PC-9 (cell line): ENCODE measurements around the gene AXIN2. TPM values are rescaled to one million over a fixed set of nuclear protein-coding genes. Genes with fewer than 3 reads are reported as not detected.
A peak's percentile ranks its signal among the peaks of the same experiment; 100 is the strongest.

Source experiments
- BruUV-seq: library from RNA; stranded (reverse); fragments of 400-500 nt; replicated peaks from 2 replicates; lab custom pipeline; 2021; lab: Mats Ljungman, UMichigan
- CTCF ChIA-PET: fragments of 300-600 bp; sonication (Branson Sonifier 250); formaldehyde crosslinking; loops from one replicate; lab custom pipeline; 2022; ENCODE audit warnings: antibody characterized with exemption; lab: Charles Lee
- POLR2A ChIA-PET: fragments of 300-600 bp; sonication (Branson Sonifier 250); formaldehyde crosslinking; loops from one replicate; lab custom pipeline; 2022; ENCODE audit warnings: antibody characterized with exemption; ENCODE audit not compliant: unreplicated experiment; lab: Charles Lee
- DNase-seq, 2 experiments: peaks; one replicate each; pipeline versions ENCODE4 v3.0.0 to v3.0.0-alpha.2; 2015 to 2022; ENCODE audit warnings: mixed read lengths in 1 of 2
- H2AFZ ChIP-seq: fragments of 200-600 bp; sonication (generic); 2 replicates; pipeline ENCODE4 v1.8.1; 2017; ENCODE audit warnings: antibody characterized with exemption
- H3F3A ChIP-seq: fragments of 200-600 bp; sonication (generic); 2 replicates; pipeline ENCODE4 v1.8.1; 2017; ENCODE audit warnings: antibody characterized with exemption, mild to moderate bottlenecking, low read depth; ENCODE audit not compliant: insufficient read depth
- H3K27ac ChIP-seq: fragments of 200-600 bp; sonication (generic); 2 replicates; pipeline ENCODE4 v1.6.1; 2016; ENCODE audit warnings: mixed run types
- H3K27me3 ChIP-seq: fragments of 200-600 bp; sonication (generic); 2 replicates; pipeline ENCODE4 v1.6.1; 2016; ENCODE audit warnings: low read depth, mixed run types; ENCODE audit not compliant: insufficient read depth
- H3K36me3 ChIP-seq: fragments of 200-600 bp; sonication (generic); 2 replicates; pipeline ENCODE4 v1.6.1; 2016; ENCODE audit warnings: low read depth, mixed run types
- H3K4me1 ChIP-seq: fragments of 200-600 bp; sonication (generic); replicated peaks from 2 replicates; pipeline ENCODE4 v1.6.1; 2016; ENCODE audit warnings: mixed run types; ENCODE audit not compliant: insufficient read depth
- H3K4me2 ChIP-seq: fragments of 200-600 bp; sonication (generic); 2 replicates; pipeline ENCODE4 v1.6.1; 2017; ENCODE audit warnings: mixed run types
- H3K4me3 ChIP-seq: fragments of 200-600 bp; sonication (generic); 2 replicates; pipeline ENCODE4 v1.6.1; 2016; ENCODE audit warnings: mixed run types
- H3K79me2 ChIP-seq: fragments of 200-600 bp; sonication (generic); 2 replicates; pipeline ENCODE4 v1.6.1; 2017; ENCODE audit warnings: low read depth, mixed run types
- H3K9me2 ChIP-seq: fragments of 200-600 bp; sonication (generic); 2 replicates; pipeline ENCODE4 v1.8.1; 2017; ENCODE audit warnings: mild to moderate bottlenecking; ENCODE audit not compliant: insufficient read depth
- H3K9me3 ChIP-seq: fragments of 200-600 bp; sonication (generic); 2 replicates; pipeline ENCODE4 v1.8.1; 2016; ENCODE audit warnings: low read depth; ENCODE audit not compliant: insufficient read depth
- H4K20me1 ChIP-seq: fragments of 200-600 bp; sonication (generic); 2 replicates; pipeline ENCODE4 v1.8.1; 2017; ENCODE audit not compliant: insufficient read depth
- CTCF ChIP-seq: fragments of 200-600 bp; sonication (generic); conservative IDR thresholded peaks from 2 replicates; pipeline ENCODE4 v1.6.1; 2017; ENCODE audit warnings: mixed run types, antibody characterized with exemption, mild to moderate bottlenecking, moderate library complexity
- EZH2 ChIP-seq: fragments of 200-600 bp; sonication (generic); IDR thresholded peaks from 2 replicates; pipeline ENCODE4 v1.8.0; 2017; ENCODE audit warnings: antibody characterized with exemption, low read depth
- intact Hi-C: fragments of 100-400 bp; cut with micrococcal nuclease; formaldehyde crosslinking; loops from one replicate; pipeline ENCODE4 v1.10.0; 2022; ENCODE audit not compliant: unreplicated experiment
- total RNA-seq: library from RNA; stranded (reverse); gene quantifications from 2 replicates; pipeline ENCODE4 v1.2.3, GENCODE V29; 2021

Gene AXIN2
- total RNA-seq, 1 experiment from 2014 or later = 0.24 TPM

GRCh38 chr17:65550758-65551157 is 10.7 kb downstream of the AXIN2 start:
- DNase-seq = peak in 1 of 2 experiments; percentile 12
- Histone ChIP-seq H3K79me2 (no peaks in the 10 kb centered on the region), H3F3A (no peaks in the 10 kb centered on the region), H3K4me2 (no peak overlapping the region), H3K27ac (no peak overlapping the region), H3K4me1 (no peaks in the 10 kb centered on the region), H3K9me3 (no peaks in the 10 kb centered on the region), H3K4me3 (no peak overlapping the region), H4K20me1 (no peaks in the 10 kb centered on the region), H2AFZ (no peak overlapping the region), H3K27me3 (no peaks in the 10 kb centered on the region), H3K9me2 (no peaks in the 10 kb centered on the region), H3K36me3 (no peaks in the 10 kb centered on the region)
- no TSS peak for BruUV-seq
- TF ChIP-seq CTCF (no peak), EZH2 (no peak)
- intact Hi-C loops = no loop called here
- ChIA-PET POLR2A (no interaction called here), CTCF (no interaction called here)

- Histone ChIP-seq H3K27ac (no peak overlapping the region), H3K79me2 (no peaks in the 10 kb centered on the region), H3K4me2 (no peak overlapping the region), H3K4me3 (no peak overlapping the region), H3K4me1 (no peaks in the 10 kb centered on the region), H3K9me2 (no peaks in the 10 kb centered on the region), H3K9me3 (no peaks in the 10 kb centered on the region), H3F3A (no peaks in the 10 kb centered on the region), H2AFZ (no peak overlapping the region), H3K27me3 (no peaks in the 10 kb centered on the region), H3K36me3 (no peaks in the 10 kb centered on the region), H4K20me1 (no peaks in the 10 kb centered on the region)
- intact Hi-C loops = no loop called here
- CTCF ChIA-PET = no interaction called here
- POLR2A ChIA-PET = no interaction called here
- DNase-seq = peak in 1 of 2 experiments; percentile 9
- BruUV-seq = no TSS peak
- TF ChIP-seq EZH2 (no peak), CTCF (no peak)
Observed at GRCh38 chr17:65550075-65550662, 11.3 kb downstream of the AXIN2 start.

GRCh38 chr17:65548269-65548969 is 13.0 kb downstream of the AXIN2 start:
- intact Hi-C loops = no loop called here
- peak in 1 of 2 experiments; percentile 16 for DNase-seq
- H3F3A ChIP-seq = peaks cover 6% of the 10 kb centered on the region; the same call in 1 of the 2 replicates
- H3K79me2 ChIP-seq = no peaks in the 10 kb centered on the region
- no peaks in the 10 kb centered on the region for H3K9me2 ChIP-seq
- ChIA-PET CTCF (no interaction called here), POLR2A (interaction anchor here (0.6 kb wide), 1 partner anchor 1482 kb away, joined by 3 read pairs; no protein-coding TSS in a partner anchor)
- H2AFZ ChIP-seq = no peak overlapping the region
- peaks cover 6% of the 10 kb centered on the region for H3K4me1 ChIP-seq
- no peaks in the 10 kb centered on the region for H3K36me3 ChIP-seq
- TF ChIP-seq EZH2 (no peak), CTCF (no peak)
- no peak overlapping the region for H3K4me3 ChIP-seq
- no peaks in the 10 kb centered on the region for H3K9me3 ChIP-seq
- no TSS peak for BruUV-seq
- H3K27ac ChIP-seq = no peak overlapping the region
- H3K27me3 ChIP-seq = no peaks in the 10 kb centered on the region
- no peak overlapping the region for H3K4me2 ChIP-seq
- H4K20me1 ChIP-seq = no peaks in the 10 kb centered on the region
